PC-3 (cell line): Measurements from ENCODE around the gene CDK5RAP2. TPM values are rescaled to one million over a fixed set of nuclear protein-coding genes. Genes with fewer than 3 reads are reported as not detected.
A peak's percentile ranks its signal among the peaks of the same experiment; 100 is the strongest.

ENCODE experiments used
- ATAC-seq: fragments of 200-7000 bp; cut with Tn5 transposase; 2 replicates; pipeline ENCODE4 v1.9.1; 2020; ENCODE audit warnings: mild to moderate bottlenecking, moderate library complexity
- BruUV-seq: library from RNA; stranded (reverse); fragments of 400-500 nt; replicated peaks from 2 replicates; lab custom pipeline; 2021; lab: Mats Ljungman, UMichigan
- CTCF ChIA-PET: fragments of 300-600 bp; sonication (Branson Sonifier 250); formaldehyde crosslinking; loops from one replicate; lab custom pipeline; 2022; ENCODE audit warnings: antibody characterized with exemption; lab: Charles Lee
- POLR2A ChIA-PET: fragments of 300-600 bp; sonication (Branson Sonifier 250); formaldehyde crosslinking; loops from one replicate; lab custom pipeline; 2022; ENCODE audit warnings: antibody characterized with exemption; ENCODE audit not compliant: unreplicated experiment; lab: Charles Lee
- DNase-seq: peaks from one replicate; pipeline ENCODE4 v3.0.0-alpha.2; 2015
- H2AFZ ChIP-seq: fragments of 300-600 bp; sonication (generic); 2 replicates; pipeline ENCODE4 v1.6.0; 2016; ENCODE audit warnings: antibody characterized with exemption, low read length
- H3F3A ChIP-seq: fragments of 300-600 bp; sonication (generic); one replicate; pipeline ENCODE4 v1.6.0; 2017; ENCODE audit warnings: antibody characterized with exemption, low read length, control low read depth, mild to moderate bottlenecking; ENCODE audit not compliant: unreplicated experiment
- H3K27ac ChIP-seq: fragments of 300-600 bp; sonication (generic); 2 replicates; pipeline ENCODE4 v1.5.1; 2016; ENCODE audit warnings: mild to moderate bottlenecking, low read length
- H3K27me3 ChIP-seq: fragments of 300-600 bp; sonication (generic); 2 replicates; pipeline ENCODE4 v1.6.1; 2016; ENCODE audit warnings: low read length, mixed read lengths
- H3K36me3 ChIP-seq: fragments of 300-600 bp; sonication (generic); 2 replicates; pipeline ENCODE4 v1.6.1; 2016; ENCODE audit warnings: low read depth, mixed run types, low read length, mixed read lengths
- H3K4me1 ChIP-seq: fragments of 300-600 bp; sonication (generic); 2 replicates; pipeline ENCODE4 v1.5.1; 2016; ENCODE audit warnings: low read length; ENCODE audit not compliant: insufficient read depth
- H3K4me2 ChIP-seq: fragments of 300-600 bp; sonication (generic); 2 replicates; pipeline ENCODE4 v1.6.0; 2016; ENCODE audit warnings: low read length
- H3K4me3 ChIP-seq: fragments of 300-600 bp; sonication (generic); 2 replicates; pipeline ENCODE4 v1.5.1; 2016; ENCODE audit warnings: mild to moderate bottlenecking, low read length, mixed read lengths
- H3K79me2 ChIP-seq: fragments of 300-600 bp; sonication (generic); 2 replicates; pipeline ENCODE4 v1.6.1; 2017; ENCODE audit warnings: low read length, mixed read lengths
- H3K9ac ChIP-seq: fragments of 300-600 bp; sonication (generic); 2 replicates; pipeline ENCODE4 v1.6.0; 2016; ENCODE audit warnings: mild to moderate bottlenecking, low read length
- H3K9me2 ChIP-seq: fragments of 300-600 bp; sonication (generic); replicated peaks from 2 replicates; pipeline ENCODE4 v1.6.1; 2016; ENCODE audit warnings: mixed run types, low read length, mixed read lengths
- H3K9me3 ChIP-seq: fragments of 300-600 bp; sonication (generic); 2 replicates; pipeline ENCODE4 v1.6.1; 2016; ENCODE audit warnings: low read length, mixed read lengths
- H4K20me1 ChIP-seq: fragments of 300-600 bp; sonication (generic); 2 replicates; pipeline ENCODE4 v1.6.1; 2016; ENCODE audit warnings: low read length, mixed read lengths
- EZH2 ChIP-seq: fragments of 300-600 bp; sonication (generic); IDR thresholded peaks from one replicate; pipeline ENCODE4 v1.6.1; 2017; ENCODE audit warnings: antibody characterized with exemption, mild to moderate bottlenecking, low read length; ENCODE audit not compliant: unreplicated experiment
- EZH2phosphoT487 ChIP-seq: fragments of 300-600 bp; sonication (generic); IDR thresholded peaks from 2 replicates; pipeline ENCODE4 v1.6.1; 2018; ENCODE audit warnings: mild to moderate bottlenecking, antibody characterized with exemption, low read length, borderline replicate concordance
- intact Hi-C: fragments of 100-400 bp; cut with micrococcal nuclease; formaldehyde crosslinking; loops from 2 replicates; pipeline ENCODE4 v1.9.0; 2023
- total RNA-seq: library from RNA; depleted of rRNA; stranded (reverse); fragments of >200 nt; gene quantifications from 2 replicates; pipeline ENCODE4 v1.2.3, GENCODE V29; 2014
- TF ChIP-seq, protein P1 (sequence below): fragments of 300-600 bp; sonication (generic); conservative IDR thresholded peaks from 2 replicates; pipeline ENCODE4 v1.5.1; 2017; ENCODE audit warnings: antibody characterized with exemption, low read depth, mild to moderate bottlenecking, low read length

CDK5RAP2 gene
- total RNA-seq, 1 experiment from 2014 or later: 37.4 TPM

DNA sequence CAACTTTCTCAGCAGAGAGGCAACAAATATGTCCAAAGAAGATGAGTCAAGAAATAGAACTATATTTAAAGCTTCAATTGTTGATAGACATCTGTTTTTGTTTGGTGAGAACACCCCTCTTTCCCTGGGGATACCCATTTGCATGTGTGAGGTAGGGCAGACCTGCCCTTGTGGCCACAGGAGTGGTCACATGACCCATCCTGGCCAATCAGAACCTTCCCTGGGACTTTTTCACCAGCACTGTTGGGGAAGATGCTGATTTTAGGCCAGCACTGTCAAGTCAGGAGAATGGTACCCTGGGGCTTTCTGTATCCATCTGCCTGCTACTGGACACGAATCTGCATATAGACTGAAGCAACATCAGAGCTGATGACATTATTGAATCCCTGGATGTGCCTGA lies 211.2 kb downstream of the CDK5RAP2 start:
- no peak for TF ChIP-seq EZH2phosphoT487
- TF ChIP-seq, protein P1, sequence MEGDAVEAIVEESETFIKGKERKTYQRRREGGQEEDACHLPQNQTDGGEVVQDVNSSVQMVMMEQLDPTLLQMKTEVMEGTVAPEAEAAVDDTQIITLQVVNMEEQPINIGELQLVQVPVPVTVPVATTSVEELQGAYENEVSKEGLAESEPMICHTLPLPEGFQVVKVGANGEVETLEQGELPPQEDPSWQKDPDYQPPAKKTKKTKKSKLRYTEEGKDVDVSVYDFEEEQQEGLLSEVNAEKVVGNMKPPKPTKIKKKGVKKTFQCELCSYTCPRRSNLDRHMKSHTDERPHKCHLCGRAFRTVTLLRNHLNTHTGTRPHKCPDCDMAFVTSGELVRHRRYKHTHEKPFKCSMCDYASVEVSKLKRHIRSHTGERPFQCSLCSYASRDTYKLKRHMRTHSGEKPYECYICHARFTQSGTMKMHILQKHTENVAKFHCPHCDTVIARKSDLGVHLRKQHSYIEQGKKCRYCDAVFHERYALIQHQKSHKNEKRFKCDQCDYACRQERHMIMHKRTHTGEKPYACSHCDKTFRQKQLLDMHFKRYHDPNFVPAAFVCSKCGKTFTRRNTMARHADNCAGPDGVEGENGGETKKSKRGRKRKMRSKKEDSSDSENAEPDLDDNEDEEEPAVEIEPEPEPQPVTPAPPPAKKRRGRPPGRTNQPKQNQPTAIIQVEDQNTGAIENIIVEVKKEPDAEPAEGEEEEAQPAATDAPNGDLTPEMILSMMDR: no peak
- no peak for TF ChIP-seq EZH2
- Histone ChIP-seq H3K36me3 (no peaks in the 10 kb centered on the region), H3K79me2 (no peaks in the 10 kb centered on the region), H3K4me1 (no peaks in the 10 kb centered on the region; the same call in 1 of the 2 replicates), H3K9me3 (no peaks in the 10 kb centered on the region), H3F3A (no peaks in the 10 kb centered on the region), H3K4me3 (no peak overlapping the region), H2AFZ (no peak overlapping the region), H3K27ac (no peak overlapping the region), H3K4me2 (no peak overlapping the region), H3K9me2 (no peaks in the 10 kb centered on the region), H4K20me1 (no peaks in the 10 kb centered on the region), H3K9ac (no peak overlapping the region), H3K27me3 (no peaks in the 10 kb centered on the region)
- DNase-seq (no peak), ATAC-seq (no peak)
- ChIA-PET CTCF (no interaction called here), POLR2A (no interaction called here)
- BruUV-seq: no TSS peak
- intact Hi-C loops: no loop called here

- POLR2A ChIA-PET: no interaction called here
- peak overlapping the region; percentile 46; the same call in 1 of the 2 replicates for H3K4me2 ChIP-seq
- no peak overlapping the region for H3K4me3 ChIP-seq
- no TSS peak for BruUV-seq
- H3K27ac ChIP-seq: no peak overlapping the region
- CTCF ChIA-PET: no interaction called here
- H2AFZ ChIP-seq: no peak overlapping the region
- no peaks in the 10 kb centered on the region; the same call in 1 of the 2 replicates for H3K4me1 ChIP-seq
- H3F3A ChIP-seq: no peaks in the 10 kb centered on the region
- no peaks in the 10 kb centered on the region for H3K9me3 ChIP-seq
- no peaks in the 10 kb centered on the region for H3K27me3 ChIP-seq
- intact Hi-C loops: no loop called here
- no peaks in the 10 kb centered on the region for H3K79me2 ChIP-seq
- no peaks in the 10 kb centered on the region for H4K20me1 ChIP-seq
- DNase-seq (peak; percentile 76), ATAC-seq (peak; percentile 74)
- H3K9me2 ChIP-seq: no peaks in the 10 kb centered on the region
- no peaks in the 10 kb centered on the region for H3K36me3 ChIP-seq
- TF ChIP-seq, protein P1: peak; percentile 33; the same call in 1 of the 2 replicates
- TF ChIP-seq EZH2phosphoT487: no peak
- H3K9ac ChIP-seq: no peak overlapping the region
These were observed 213.3 kb downstream of the CDK5RAP2 start for GRCh38 chr9:120366644-120367019.

GRCh38 chr9:120365386-120365785 lies 214.6 kb downstream of the CDK5RAP2 start:
- POLR2A ChIA-PET: no interaction called here
- H3K36me3 ChIP-seq: no peaks in the 10 kb centered on the region
- H3F3A ChIP-seq: no peaks in the 10 kb centered on the region
- no peaks in the 10 kb centered on the region; the same call in 1 of the 2 replicates for H3K4me1 ChIP-seq
- no peaks in the 10 kb centered on the region for H4K20me1 ChIP-seq
- no peaks in the 10 kb centered on the region for H3K9me2 ChIP-seq
- CTCF ChIA-PET: no interaction called here
- no peak overlapping the region for H3K9ac ChIP-seq
- ATAC-seq (no peak), DNase-seq (no peak)
- no peak overlapping the region for H3K4me3 ChIP-seq
- no peaks in the 10 kb centered on the region for H3K79me2 ChIP-seq
- no peak overlapping the region for H3K4me2 ChIP-seq
- H3K9me3 ChIP-seq: no peaks in the 10 kb centered on the region
- no TSS peak for BruUV-seq
- H2AFZ ChIP-seq: no peak overlapping the region
- intact Hi-C loops: no loop called here
- no peak for TF ChIP-seq EZH2phosphoT487
- TF ChIP-seq, protein P1: no peak
- no peak for TF ChIP-seq EZH2
- H3K27me3 ChIP-seq: no peaks in the 10 kb centered on the region
- H3K27ac ChIP-seq: no peak overlapping the region
